GM12873 (cell line): ENCODE data around the gene YEATS2.

ENCODE experiments used
- TF ChIP-seq, protein P1 (sequence below): IDR thresholded peaks from 2 replicates; pipeline ENCODE4 v1.5.1; 2012; ENCODE audit warnings: low read depth, mild to moderate bottlenecking, moderate library complexity, low read length, control low read depth; ENCODE audit not compliant: insufficient read depth; ENCODE audit errors: missing control alignments

Gene YEATS2

DNA sequence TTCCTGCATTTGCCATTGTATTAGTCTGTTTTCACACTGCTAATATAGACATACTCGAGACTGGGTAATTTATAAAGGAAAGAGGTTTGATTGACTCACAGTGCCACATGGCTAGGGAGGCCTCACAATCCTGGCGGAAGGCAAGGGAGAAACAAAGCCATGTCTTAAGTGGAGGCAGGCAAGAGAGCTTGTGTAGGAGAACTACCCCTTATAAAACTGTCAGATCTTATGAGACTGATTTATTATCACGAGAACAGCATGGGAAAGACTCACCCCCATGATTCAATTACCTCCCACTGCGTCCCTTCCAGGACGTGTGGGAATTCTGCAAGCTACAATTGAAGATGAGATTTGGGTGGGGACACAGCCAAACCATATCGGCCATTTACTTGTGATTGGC lies 27.8 kb downstream of the YEATS2 start:
- TF ChIP-seq, protein P1, sequence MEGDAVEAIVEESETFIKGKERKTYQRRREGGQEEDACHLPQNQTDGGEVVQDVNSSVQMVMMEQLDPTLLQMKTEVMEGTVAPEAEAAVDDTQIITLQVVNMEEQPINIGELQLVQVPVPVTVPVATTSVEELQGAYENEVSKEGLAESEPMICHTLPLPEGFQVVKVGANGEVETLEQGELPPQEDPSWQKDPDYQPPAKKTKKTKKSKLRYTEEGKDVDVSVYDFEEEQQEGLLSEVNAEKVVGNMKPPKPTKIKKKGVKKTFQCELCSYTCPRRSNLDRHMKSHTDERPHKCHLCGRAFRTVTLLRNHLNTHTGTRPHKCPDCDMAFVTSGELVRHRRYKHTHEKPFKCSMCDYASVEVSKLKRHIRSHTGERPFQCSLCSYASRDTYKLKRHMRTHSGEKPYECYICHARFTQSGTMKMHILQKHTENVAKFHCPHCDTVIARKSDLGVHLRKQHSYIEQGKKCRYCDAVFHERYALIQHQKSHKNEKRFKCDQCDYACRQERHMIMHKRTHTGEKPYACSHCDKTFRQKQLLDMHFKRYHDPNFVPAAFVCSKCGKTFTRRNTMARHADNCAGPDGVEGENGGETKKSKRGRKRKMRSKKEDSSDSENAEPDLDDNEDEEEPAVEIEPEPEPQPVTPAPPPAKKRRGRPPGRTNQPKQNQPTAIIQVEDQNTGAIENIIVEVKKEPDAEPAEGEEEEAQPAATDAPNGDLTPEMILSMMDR: no peak

DNA sequence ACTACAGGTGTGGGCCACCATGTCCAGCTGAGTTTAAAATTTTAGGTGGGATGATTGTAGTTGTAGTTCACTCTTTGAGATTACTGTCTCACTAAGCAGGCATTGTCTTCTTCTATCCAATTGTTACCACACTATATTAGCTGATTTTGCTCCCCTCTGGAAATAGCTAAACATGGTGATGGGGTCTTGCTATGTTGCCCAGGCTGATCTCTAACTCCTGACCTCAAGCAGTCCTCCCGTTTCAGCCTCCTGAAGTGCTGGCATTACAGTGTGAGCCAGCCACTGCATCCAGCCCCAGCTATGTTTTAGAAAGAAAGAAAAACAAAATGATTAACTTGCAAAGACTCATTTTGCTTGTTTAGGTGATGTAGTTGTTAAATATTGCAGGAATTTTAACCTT lies 30.6 kb downstream of the YEATS2 start:
- TF ChIP-seq, protein P1: no peak

DNA sequence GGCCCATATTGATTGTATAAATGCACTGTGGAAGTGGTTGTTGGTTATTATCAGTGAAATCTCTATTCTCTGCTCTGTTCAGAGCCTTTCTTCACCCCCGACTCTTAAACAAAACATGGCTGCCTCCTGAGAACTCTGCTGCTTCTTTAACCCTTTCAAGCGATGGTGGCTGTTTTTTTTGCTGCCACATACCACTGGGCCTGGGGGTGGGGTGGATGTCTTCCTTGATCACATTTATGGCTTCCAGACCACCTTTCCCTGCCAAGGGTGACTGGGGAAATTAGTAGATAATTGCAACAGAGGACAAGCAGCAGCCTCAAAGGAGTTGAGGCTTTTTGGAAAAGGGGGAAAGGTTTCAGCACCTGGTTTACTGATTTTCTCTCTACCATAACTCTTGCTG lies 32.8 kb downstream of the YEATS2 start:
- TF ChIP-seq, protein P1: no peak

DNA sequence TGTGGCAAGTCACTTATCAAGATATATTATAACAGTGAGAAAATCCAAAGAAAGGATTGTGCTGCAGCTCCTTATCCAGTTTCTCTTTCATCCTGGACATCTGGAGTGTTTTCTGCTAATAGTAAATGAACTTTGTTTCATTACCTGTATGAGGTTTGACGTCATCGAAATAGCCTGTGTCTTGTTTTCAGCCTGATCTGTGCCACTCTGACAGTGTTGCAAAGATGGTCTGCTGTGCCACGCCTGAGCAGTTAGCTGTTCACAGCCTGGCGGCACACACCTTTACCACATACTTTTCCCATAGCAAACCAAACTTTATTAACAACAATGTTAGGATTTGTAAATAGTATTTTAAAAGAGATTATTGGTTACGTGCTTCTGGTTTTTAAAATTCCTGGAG lies 34.0 kb downstream of the YEATS2 start:
- TF ChIP-seq, protein P1: no peak

DNA sequence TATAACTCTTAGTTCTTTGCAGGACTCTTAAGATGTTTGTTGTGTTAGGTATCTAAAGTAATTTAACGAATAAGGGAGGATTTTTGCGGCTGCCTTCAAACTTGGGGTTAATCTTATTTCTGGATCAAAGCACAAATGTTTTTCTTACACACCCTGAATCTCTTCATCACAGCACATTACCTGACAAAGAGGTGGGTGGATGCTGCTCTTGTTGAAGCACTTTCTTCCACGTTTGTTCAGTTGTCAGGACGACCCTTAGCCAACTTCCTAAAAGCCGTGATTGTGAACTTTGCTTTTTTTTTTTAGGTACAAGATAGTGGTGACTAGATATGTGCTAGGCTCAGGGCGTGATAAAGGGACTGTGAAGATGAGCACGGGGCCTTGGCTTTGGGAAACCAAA lies 36.0 kb downstream of the YEATS2 start:
- TF ChIP-seq, protein P1: no peak

DNA sequence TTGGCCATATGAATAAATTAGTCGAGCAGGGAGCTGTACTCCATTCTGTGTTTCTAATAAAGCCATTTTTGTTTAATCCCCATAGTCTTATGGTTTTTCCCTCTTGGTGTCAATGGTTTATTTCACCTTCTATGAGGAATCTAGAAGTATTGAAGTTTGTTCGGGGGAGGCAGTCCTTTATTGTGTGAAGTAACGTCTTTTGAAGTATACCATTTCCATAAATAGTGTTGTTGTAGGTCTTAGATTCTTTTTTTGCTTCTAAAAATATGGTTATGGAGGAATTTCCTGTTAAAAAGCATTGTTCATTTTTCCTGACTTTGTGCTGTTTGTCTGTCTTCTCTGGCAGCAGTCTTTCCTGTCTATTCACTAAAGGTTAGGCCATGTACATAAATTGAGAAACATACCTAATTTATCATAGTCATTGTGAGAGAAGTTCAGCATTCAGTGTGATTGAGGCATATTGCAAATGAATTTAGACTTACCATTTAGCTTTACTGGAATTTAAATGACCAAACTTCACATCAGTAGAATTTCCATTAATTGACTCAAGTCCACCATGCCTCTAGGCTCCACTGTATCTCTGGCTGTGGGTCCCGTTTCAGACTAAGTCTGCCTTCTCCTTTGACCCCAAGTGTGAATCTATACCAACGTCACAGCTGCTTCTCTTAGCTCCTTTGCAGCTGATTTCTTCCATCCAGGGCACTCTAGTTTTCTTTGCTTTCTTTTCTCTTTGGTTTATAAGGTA lies 37.3 kb downstream of the YEATS2 start:
- TF ChIP-seq, protein P1: no peak

DNA sequence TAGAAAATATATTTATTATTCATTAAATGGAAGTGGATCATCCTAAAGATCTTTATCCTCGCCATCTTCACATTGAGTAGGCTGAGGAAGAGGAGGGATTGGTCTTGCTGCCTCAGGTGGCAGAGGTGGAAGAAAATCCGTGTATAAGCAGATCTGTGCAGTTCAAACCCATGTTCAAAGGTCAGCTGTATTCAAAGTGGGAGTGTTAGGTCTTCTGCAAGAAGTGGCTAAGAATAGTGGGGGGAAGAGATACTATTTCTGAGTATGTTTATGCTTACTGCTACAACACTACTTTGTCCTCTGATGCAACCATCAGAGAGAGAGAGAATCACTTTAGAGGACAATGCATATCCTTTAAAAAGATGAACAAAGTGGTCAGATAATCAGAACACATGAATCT lies 39.5 kb downstream of the YEATS2 start:
- TF ChIP-seq, protein P1: no peak
